ENCODE measurements around the gene ADCY7. TPM values are rescaled to one million over a fixed set of nuclear protein-coding genes. Genes with fewer than 3 reads are reported as not detected.

ADCY7 gene
- total RNA-seq, result 26.1 and 47.4 TPM in 2 replicates

GRCh38 chr16:50266337-50267091 lies at the start of gene ADCY7:
TSS of gene ADCY7 (plus strand) at chr16:50266551. CDS start at chr16:50288180, 21,629 bp downstream.

Other genes with a start within 250 kb of the ADCY7 start
- gene CNEP1R1, start 241.3 kb upstream of the ADCY7 start, total RNA-seq, result 25.1 and 26.3 TPM in 2 replicates
- gene HEATR3, start 200.6 kb upstream of the ADCY7 start, total RNA-seq, result 16.2 and 19.0 TPM in 2 replicates
- 6.5 and 6.8 TPM in 2 replicates for gene TENT4B, start 113.2 kb upstream of the ADCY7 start, total RNA-seq
- 45.9 and 50.6 TPM in 2 replicates for gene BRD7, start 102.4 kb downstream of the ADCY7 start, total RNA-seq

Measured in aortic smooth muscle cell (primary cell).